Measurements from ENCODE around the gene COX6A2.
"Not testable (repeated sequence)": the region's sequence is repeated elsewhere in the genome, so short reads cannot be mapped to it uniquely, and the experiment has no call there.

COX6A2 gene

GRCh38 chr16:31461921-31462804 is 34.0 kb upstream of the COX6A2 start:
- DNase-seq (ENCODE audit: low spot score) = no peak

GRCh38 chr16:31461201-31461920 is 33.2 kb upstream of the COX6A2 start:
- DNase-seq (ENCODE audit: low spot score) = no peak

GRCh38 chr16:31460582-31461002 is 32.4 kb upstream of the COX6A2 start:
- no peak for DNase-seq (ENCODE audit: low spot score)

- DNase-seq (ENCODE audit: low spot score) = peak; percentile 98
These were observed 31.8 kb upstream of the COX6A2 start for GRCh38 chr16:31459687-31460581.

GRCh38 chr16:31458844-31459686 is 30.9 kb upstream of the COX6A2 start, which contains the start of gene ARMC5:
Gene ARMC5, plus strand, starts transcription at chr16:31459501. Its CDS starts 24 bp downstream, at chr16:31459525.
- DNase-seq (ENCODE audit: low spot score) = peak; percentile 93

- peak; percentile 49 for DNase-seq (ENCODE audit: low spot score)
These were observed 30.1 kb upstream of the COX6A2 start for GRCh38 chr16:31458073-31458843.

- DNase-seq (ENCODE audit: low spot score) = no peak
These were observed 28.8 kb upstream of the COX6A2 start for GRCh38 chr16:31456988-31457360.

GRCh38 chr16:31455601-31456314 is 27.6 kb upstream of the COX6A2 start:
- DNase-seq (ENCODE audit: low spot score) = peak; percentile 5

- no peak for DNase-seq (ENCODE audit: low spot score)
These were observed 25.4 kb upstream of the COX6A2 start for GRCh38 chr16:31453255-31454204.

- no peak for DNase-seq (ENCODE audit: low spot score)
These were observed 24.5 kb upstream of the COX6A2 start for GRCh38 chr16:31452631-31453106.

- DNase-seq (ENCODE audit: low spot score) = no peak
These were observed 23.7 kb upstream of the COX6A2 start for GRCh38 chr16:31451681-31452351.

GRCh38 chr16:31451201-31451600 is 23.0 kb upstream of the COX6A2 start:
- DNase-seq (ENCODE audit: low spot score) = no peak

GRCh38 chr16:31445931-31446330 is 17.8 kb upstream of the COX6A2 start:
- DNase-seq (ENCODE audit: low spot score) = not testable (repeated sequence)

GRCh38 chr16:31441956-31442355 is 13.8 kb upstream of the COX6A2 start:
- DNase-seq (ENCODE audit: low spot score) = no peak

GRCh38 chr16:31440516-31441184 is 12.5 kb upstream of the COX6A2 start:
- no peak for DNase-seq (ENCODE audit: low spot score)

- no peak for DNase-seq (ENCODE audit: low spot score)
These were observed 11.4 kb upstream of the COX6A2 start for GRCh38 chr16:31439519-31439918.

GRCh38 chr16:31439023-31439422 is 10.9 kb upstream of the COX6A2 start:
- peak; percentile 47 for DNase-seq (ENCODE audit: low spot score)
